HepG2 (cell line): ENCODE measurements around the gene CDK2. TPM values are rescaled to one million over a fixed set of nuclear protein-coding genes. Genes with fewer than 3 reads are reported as not detected.

Experiments
- GABPA ChIP-seq, 2 experiments: IDR thresholded peaks; 2 replicates each; pipeline ENCODE4 v1.6.1; 2011 to 2016; ENCODE audit warnings: low read depth in 2 of 2, low read length in 1 of 2, missing biosample characterization in 1 of 2, missing genetic modification characterization in 1 of 2
- HNF1B ChIP-seq: sonication (generic); formaldehyde crosslinking; IDR thresholded peaks from 2 replicates; pipeline ENCODE4 v1.5.1; 2020; ENCODE audit warnings: mild to moderate bottlenecking, moderate library complexity, missing genetic modification reagents
- NR1H2 ChIP-seq: sonication (generic); formaldehyde crosslinking; IDR thresholded peaks from 2 replicates; pipeline ENCODE4 v1.8.1; 2022; ENCODE audit warnings: low read depth, missing genetic modification reagents, borderline replicate concordance
- PRDM4 ChIP-seq: sonication (generic); formaldehyde crosslinking; IDR thresholded peaks from 2 replicates; pipeline ENCODE4 v1.9.0; 2021; ENCODE audit warnings: missing genetic modification reagents, borderline replicate concordance
- ZBTB49 ChIP-seq: sonication (generic); formaldehyde crosslinking; IDR thresholded peaks from 2 replicates; pipeline ENCODE4 v1.4.0; 2020; ENCODE audit warnings: missing genetic modification reagents, borderline replicate concordance
- polyA plus RNA-seq, 8 experiments: library from polyadenylated mRNA; depleted of rRNA in 3 of 8; stranded (reverse) in 7 of 8; unstranded in 1 of 8; fragments of >200 nt; fragmentation: Illumina TruSeq in 4 of 8; extraction: Trizol in 4 of 8; gene quantifications; 2 replicates each; pipeline versions ENCODE4 v1.2.1 to v1.2.3, GENCODE V29; 2011 to 2016; ENCODE audit warnings: low read depth in 4 of 8, missing spikeins in 1 of 8, mixed read lengths in 1 of 8; ENCODE audit not compliant: insufficient read depth in 1 of 8
- total RNA-seq, 5 experiments: library from RNA; depleted of rRNA; stranded (reverse); fragments of >200 nt; fragmentation: Illumina TruSeq; extraction: Trizol; gene quantifications; 2 replicates each; pipeline ENCODE4 v1.2.3, GENCODE V29; 2016; ENCODE audit warnings: low read depth in 1 of 5

CDK2 gene
- total and polyA plus RNA-seq, 2 of the 13 experiments (the other 11 are each of a cell fraction or from before 2014, with no cell fraction given) = 47.5 to 52.6 TPM

- TF ChIP-seq GABPA (IDR thresholded peaks at IDR 0.05; ENCODE audit: low read depth, low read length) (no peak), GABPA (CRISPR knock-in tag; IDR thresholded peaks at IDR 0.05; ENCODE audit: low read depth) (0 out of 2 replicates have a peak, but pooled peaks have one; percentile 8), NR1H2 (0 out of 2 replicates have a peak, but pooled peaks have one; percentile 55), PRDM4 (CRISPR knock-in tag) (no peak), ZBTB49 (CRISPR knock-in tag) (no peak), HNF1B (CRISPR knock-in tag) (peak; percentile 41; the same call in 1 of the 2 replicates)
- TF ChIP-seq, all 625 proteins: peak for 7
Measured at GRCh38 chr12:55931317-55931779, 35.3 kb upstream of the CDK2 start (continued).
